ENCODE measurements around the gene DSCAM. TPM values are rescaled to one million over a fixed set of nuclear protein-coding genes. Genes with fewer than 3 reads are reported as not detected.
"Not testable (repeated sequence)": the region's sequence is repeated elsewhere in the genome, so short reads cannot be mapped to it uniquely, and the experiment has no call there.

Gene DSCAM
- total RNA-seq, 3 donors from 2014 or later (not counting 1 experiment from before 2014, with no cell fraction given) = not detected

GRCh38 chr21:40269239-40269638 lies 577.7 kb downstream of the DSCAM start:
- H3K36me3 ChIP-seq (ENCODE audit: control insufficient read depth, insufficient read depth, low read length) = no peaks in the 10 kb centered on the region
- H3K9me3 ChIP-seq (ENCODE audit: control insufficient read depth, insufficient read depth, low read length) = no peaks in the 10 kb centered on the region
- ATAC-seq = no peak
- H3K36me3 Mint-ChIP-seq = no peaks in the 10 kb centered on the region
- no peaks in the 10 kb centered on the region for H3K4me1 ChIP-seq (ENCODE audit: control insufficient read depth, insufficient read depth, low read length)
- H3K27ac Mint-ChIP-seq = no peak overlapping the region
- no peak overlapping the region for H3K4me3 Mint-ChIP-seq
- no peaks in the 10 kb centered on the region for H3K27me3 Mint-ChIP-seq (ENCODE audit: low read depth in 2 of 2)
- WGBS (ENCODE audit: insufficient coverage) = 89% methylated on average over 8 of the region's 8 CpGs
- DNase-seq = no peak
- TF ChIP-seq, protein P1, sequence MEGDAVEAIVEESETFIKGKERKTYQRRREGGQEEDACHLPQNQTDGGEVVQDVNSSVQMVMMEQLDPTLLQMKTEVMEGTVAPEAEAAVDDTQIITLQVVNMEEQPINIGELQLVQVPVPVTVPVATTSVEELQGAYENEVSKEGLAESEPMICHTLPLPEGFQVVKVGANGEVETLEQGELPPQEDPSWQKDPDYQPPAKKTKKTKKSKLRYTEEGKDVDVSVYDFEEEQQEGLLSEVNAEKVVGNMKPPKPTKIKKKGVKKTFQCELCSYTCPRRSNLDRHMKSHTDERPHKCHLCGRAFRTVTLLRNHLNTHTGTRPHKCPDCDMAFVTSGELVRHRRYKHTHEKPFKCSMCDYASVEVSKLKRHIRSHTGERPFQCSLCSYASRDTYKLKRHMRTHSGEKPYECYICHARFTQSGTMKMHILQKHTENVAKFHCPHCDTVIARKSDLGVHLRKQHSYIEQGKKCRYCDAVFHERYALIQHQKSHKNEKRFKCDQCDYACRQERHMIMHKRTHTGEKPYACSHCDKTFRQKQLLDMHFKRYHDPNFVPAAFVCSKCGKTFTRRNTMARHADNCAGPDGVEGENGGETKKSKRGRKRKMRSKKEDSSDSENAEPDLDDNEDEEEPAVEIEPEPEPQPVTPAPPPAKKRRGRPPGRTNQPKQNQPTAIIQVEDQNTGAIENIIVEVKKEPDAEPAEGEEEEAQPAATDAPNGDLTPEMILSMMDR (IDR thresholded peaks at IDR 0.05) = no peak
- H3K4me3 ChIP-seq (ENCODE audit: low read length) = no peak overlapping the region
- intact Hi-C loops (cut with micrococcal nuclease) = no loop called here
- no peaks in the 10 kb centered on the region for H3K27me3 ChIP-seq (ENCODE audit: control insufficient read depth, insufficient read depth, low read length)
- H3K4me1 Mint-ChIP-seq = no peaks in the 10 kb centered on the region
- H3K9me3 Mint-ChIP-seq = peaks cover 2 to 4% of the 10 kb centered on the region in 2 donors
- H3K27ac ChIP-seq (ENCODE audit: low read length) = no peak overlapping the region

DNA sequence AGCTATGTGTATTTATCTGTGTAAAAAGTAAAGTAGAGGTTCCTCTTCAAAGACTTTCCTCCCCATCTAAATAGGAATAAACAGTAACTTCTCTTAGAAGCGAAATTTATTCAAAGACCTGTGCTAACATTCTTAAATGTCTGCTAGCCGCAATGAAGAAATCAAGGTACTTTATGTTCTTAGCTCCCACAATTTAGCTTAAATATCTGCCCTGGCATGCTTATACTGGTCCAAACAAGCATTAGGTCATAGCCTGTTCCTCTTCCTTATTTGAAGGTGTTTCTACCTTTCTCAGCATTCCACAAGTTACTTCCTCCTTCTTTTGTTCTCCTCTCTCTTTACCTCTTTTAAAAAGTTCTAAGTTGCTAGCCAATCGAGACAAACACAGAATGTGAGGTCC lies 588.5 kb downstream of the DSCAM start:
- H3K4me3 ChIP-seq (ENCODE audit: low read length); H3K36me3 ChIP-seq (ENCODE audit: control insufficient read depth, insufficient read depth, low read length); H3K4me1 Mint-ChIP-seq; H3K36me3 Mint-ChIP-seq; ATAC-seq; DNase-seq; intact Hi-C loops (cut with micrococcal nuclease); H3K4me3 Mint-ChIP-seq; H3K4me1 ChIP-seq (ENCODE audit: control insufficient read depth, insufficient read depth, low read length); H3K9me3 ChIP-seq (ENCODE audit: control insufficient read depth, insufficient read depth, low read length); H3K27ac Mint-ChIP-seq; H3K27ac ChIP-seq (ENCODE audit: low read length); H3K27me3 ChIP-seq (ENCODE audit: control insufficient read depth, insufficient read depth, low read length); H3K27me3 Mint-ChIP-seq (ENCODE audit: low read depth in 2 of 2): not testable (repeated sequence)
- peaks cover 2 to 18% of the 10 kb centered on the region in 2 donors for H3K9me3 Mint-ChIP-seq
- 77% methylated on average over 3 of the region's 3 CpGs for WGBS (ENCODE audit: insufficient coverage)

- Mint-ChIP-seq H3K4me3 (no peak overlapping the region), H3K9me3 (peaks cover 5 to 19% of the 10 kb centered on the region in 2 donors), H3K27ac (no peak overlapping the region), H3K27me3 (ENCODE audit: low read depth in 2 of 2) (no peaks in the 10 kb centered on the region), H3K4me1 (no peaks in the 10 kb centered on the region), H3K36me3 (no peaks in the 10 kb centered on the region)
- H3K27me3 ChIP-seq (ENCODE audit: control insufficient read depth, insufficient read depth, low read length) = no peaks in the 10 kb centered on the region
- ATAC-seq (no peak), DNase-seq (no peak)
- no peaks in the 10 kb centered on the region for H3K36me3 ChIP-seq (ENCODE audit: control insufficient read depth, insufficient read depth, low read length)
- no peak overlapping the region for H3K4me3 ChIP-seq (ENCODE audit: low read length)
- 59% methylated on average over 2 of the region's 3 CpGs for WGBS (ENCODE audit: insufficient coverage)
- no peak overlapping the region for H3K27ac ChIP-seq (ENCODE audit: low read length)
- intact Hi-C loops (cut with micrococcal nuclease) = no loop called here
- TF ChIP-seq, protein P1 (IDR thresholded peaks at IDR 0.05) = no peak
- H3K9me3 ChIP-seq (ENCODE audit: control insufficient read depth, insufficient read depth, low read length) = no peaks in the 10 kb centered on the region
- no peaks in the 10 kb centered on the region for H3K4me1 ChIP-seq (ENCODE audit: control insufficient read depth, insufficient read depth, low read length)
Measured at GRCh38 chr21:40257342-40257741, 589.6 kb downstream of the DSCAM start.

GRCh38 chr21:40255518-40256444 lies 591.2 kb downstream of the DSCAM start:
- TF ChIP-seq, protein P1 (IDR thresholded peaks at IDR 0.05) = no peak
- intact Hi-C loops (cut with micrococcal nuclease) = no loop called here
- Histone ChIP-seq H3K36me3 (ENCODE audit: control insufficient read depth, insufficient read depth, low read length) (no peaks in the 10 kb centered on the region), H3K27me3 (ENCODE audit: control insufficient read depth, insufficient read depth, low read length) (no peaks in the 10 kb centered on the region), H3K9me3 (ENCODE audit: control insufficient read depth, insufficient read depth, low read length) (peaks cover 2% of the 10 kb centered on the region), H3K4me1 (ENCODE audit: control insufficient read depth, insufficient read depth, low read length) (no peaks in the 10 kb centered on the region), H3K27ac (ENCODE audit: low read length) (no peak overlapping the region), H3K4me3 (ENCODE audit: low read length) (no peak overlapping the region)
- no peaks in the 10 kb centered on the region for H3K4me1 Mint-ChIP-seq
- no peaks in the 10 kb centered on the region for H3K36me3 Mint-ChIP-seq
- ATAC-seq = no peak
- no peak overlapping the region for H3K27ac Mint-ChIP-seq
- no peak for DNase-seq
- H3K4me3 Mint-ChIP-seq = no peak overlapping the region
- no peaks in the 10 kb centered on the region for H3K27me3 Mint-ChIP-seq (ENCODE audit: low read depth in 2 of 2)
- peaks cover 10 to 22% of the 10 kb centered on the region in 2 donors for H3K9me3 Mint-ChIP-seq
- WGBS (ENCODE audit: insufficient coverage) = 72% methylated on average over 6 of the region's 6 CpGs

Measured in natural killer cell (primary cell).